ENCODE data around the gene VSTM2L. TPM values are rescaled to one million over a fixed set of nuclear protein-coding genes. Genes with fewer than 3 reads are reported as not detected.

VSTM2L gene
- total and polyA plus RNA-seq, 9 of the 15 experiments (the other 6 are each of a cell fraction or from before 2014, with no cell fraction given): not detected

DNA sequence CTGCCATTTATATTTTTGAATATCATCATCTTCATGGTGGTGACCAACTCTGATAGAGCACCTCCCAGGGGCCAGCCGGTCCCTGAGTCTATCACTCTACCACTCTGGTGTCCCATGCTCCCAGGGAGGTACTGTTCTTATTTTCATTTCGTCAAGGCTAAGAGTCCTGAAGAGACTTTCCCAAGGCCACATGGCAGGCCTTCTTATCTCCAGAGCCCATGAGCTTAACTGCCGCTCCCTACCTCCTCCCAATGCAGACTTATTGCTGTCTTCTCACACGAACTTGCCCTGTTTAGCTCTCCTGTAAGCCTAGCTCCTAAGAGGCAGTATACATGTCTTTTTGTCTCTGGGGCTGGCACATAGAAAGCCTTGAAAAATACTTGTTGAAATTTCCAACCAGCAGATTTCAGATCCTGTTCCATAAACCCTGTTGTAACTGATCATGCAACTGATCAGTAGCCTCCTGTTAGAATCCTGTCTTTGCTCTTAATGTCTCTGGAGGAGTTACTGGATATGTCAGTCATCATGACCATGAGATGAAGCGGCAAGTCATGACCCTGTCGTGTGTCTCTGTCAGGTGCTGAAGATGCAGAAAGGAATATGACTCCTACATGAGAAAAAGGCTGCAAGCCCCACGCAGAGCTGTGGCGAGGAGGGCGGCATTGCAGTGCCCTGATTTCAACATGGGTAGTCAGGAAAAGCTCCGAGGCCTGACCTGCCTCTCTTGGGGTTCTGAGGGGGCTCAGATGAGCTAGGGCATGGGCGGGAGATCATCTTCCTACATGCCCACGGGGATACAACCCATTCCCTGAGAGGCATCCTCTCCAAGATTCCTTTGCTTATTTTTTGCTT is 70.4 kb downstream of the VSTM2L start (continued):
- TF ChIP-seq, protein P1, sequence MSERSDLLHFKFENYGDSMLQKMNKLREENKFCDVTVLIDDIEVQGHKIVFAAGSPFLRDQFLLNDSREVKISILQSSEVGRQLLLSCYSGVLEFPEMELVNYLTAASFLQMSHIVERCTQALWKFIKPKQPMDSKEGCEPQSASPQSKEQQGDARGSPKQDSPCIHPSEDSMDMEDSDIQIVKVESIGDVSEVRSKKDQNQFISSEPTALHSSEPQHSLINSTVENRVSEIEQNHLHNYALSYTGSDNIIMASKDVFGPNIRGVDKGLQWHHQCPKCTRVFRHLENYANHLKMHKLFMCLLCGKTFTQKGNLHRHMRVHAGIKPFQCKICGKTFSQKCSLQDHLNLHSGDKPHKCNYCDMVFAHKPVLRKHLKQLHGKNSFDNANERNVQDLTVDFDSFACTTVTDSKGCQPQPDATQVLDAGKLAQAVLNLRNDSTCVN (CRISPR knock-in tag; IDR thresholded peaks at IDR 0.05): no peak
- TF ChIP-seq, protein P2, sequence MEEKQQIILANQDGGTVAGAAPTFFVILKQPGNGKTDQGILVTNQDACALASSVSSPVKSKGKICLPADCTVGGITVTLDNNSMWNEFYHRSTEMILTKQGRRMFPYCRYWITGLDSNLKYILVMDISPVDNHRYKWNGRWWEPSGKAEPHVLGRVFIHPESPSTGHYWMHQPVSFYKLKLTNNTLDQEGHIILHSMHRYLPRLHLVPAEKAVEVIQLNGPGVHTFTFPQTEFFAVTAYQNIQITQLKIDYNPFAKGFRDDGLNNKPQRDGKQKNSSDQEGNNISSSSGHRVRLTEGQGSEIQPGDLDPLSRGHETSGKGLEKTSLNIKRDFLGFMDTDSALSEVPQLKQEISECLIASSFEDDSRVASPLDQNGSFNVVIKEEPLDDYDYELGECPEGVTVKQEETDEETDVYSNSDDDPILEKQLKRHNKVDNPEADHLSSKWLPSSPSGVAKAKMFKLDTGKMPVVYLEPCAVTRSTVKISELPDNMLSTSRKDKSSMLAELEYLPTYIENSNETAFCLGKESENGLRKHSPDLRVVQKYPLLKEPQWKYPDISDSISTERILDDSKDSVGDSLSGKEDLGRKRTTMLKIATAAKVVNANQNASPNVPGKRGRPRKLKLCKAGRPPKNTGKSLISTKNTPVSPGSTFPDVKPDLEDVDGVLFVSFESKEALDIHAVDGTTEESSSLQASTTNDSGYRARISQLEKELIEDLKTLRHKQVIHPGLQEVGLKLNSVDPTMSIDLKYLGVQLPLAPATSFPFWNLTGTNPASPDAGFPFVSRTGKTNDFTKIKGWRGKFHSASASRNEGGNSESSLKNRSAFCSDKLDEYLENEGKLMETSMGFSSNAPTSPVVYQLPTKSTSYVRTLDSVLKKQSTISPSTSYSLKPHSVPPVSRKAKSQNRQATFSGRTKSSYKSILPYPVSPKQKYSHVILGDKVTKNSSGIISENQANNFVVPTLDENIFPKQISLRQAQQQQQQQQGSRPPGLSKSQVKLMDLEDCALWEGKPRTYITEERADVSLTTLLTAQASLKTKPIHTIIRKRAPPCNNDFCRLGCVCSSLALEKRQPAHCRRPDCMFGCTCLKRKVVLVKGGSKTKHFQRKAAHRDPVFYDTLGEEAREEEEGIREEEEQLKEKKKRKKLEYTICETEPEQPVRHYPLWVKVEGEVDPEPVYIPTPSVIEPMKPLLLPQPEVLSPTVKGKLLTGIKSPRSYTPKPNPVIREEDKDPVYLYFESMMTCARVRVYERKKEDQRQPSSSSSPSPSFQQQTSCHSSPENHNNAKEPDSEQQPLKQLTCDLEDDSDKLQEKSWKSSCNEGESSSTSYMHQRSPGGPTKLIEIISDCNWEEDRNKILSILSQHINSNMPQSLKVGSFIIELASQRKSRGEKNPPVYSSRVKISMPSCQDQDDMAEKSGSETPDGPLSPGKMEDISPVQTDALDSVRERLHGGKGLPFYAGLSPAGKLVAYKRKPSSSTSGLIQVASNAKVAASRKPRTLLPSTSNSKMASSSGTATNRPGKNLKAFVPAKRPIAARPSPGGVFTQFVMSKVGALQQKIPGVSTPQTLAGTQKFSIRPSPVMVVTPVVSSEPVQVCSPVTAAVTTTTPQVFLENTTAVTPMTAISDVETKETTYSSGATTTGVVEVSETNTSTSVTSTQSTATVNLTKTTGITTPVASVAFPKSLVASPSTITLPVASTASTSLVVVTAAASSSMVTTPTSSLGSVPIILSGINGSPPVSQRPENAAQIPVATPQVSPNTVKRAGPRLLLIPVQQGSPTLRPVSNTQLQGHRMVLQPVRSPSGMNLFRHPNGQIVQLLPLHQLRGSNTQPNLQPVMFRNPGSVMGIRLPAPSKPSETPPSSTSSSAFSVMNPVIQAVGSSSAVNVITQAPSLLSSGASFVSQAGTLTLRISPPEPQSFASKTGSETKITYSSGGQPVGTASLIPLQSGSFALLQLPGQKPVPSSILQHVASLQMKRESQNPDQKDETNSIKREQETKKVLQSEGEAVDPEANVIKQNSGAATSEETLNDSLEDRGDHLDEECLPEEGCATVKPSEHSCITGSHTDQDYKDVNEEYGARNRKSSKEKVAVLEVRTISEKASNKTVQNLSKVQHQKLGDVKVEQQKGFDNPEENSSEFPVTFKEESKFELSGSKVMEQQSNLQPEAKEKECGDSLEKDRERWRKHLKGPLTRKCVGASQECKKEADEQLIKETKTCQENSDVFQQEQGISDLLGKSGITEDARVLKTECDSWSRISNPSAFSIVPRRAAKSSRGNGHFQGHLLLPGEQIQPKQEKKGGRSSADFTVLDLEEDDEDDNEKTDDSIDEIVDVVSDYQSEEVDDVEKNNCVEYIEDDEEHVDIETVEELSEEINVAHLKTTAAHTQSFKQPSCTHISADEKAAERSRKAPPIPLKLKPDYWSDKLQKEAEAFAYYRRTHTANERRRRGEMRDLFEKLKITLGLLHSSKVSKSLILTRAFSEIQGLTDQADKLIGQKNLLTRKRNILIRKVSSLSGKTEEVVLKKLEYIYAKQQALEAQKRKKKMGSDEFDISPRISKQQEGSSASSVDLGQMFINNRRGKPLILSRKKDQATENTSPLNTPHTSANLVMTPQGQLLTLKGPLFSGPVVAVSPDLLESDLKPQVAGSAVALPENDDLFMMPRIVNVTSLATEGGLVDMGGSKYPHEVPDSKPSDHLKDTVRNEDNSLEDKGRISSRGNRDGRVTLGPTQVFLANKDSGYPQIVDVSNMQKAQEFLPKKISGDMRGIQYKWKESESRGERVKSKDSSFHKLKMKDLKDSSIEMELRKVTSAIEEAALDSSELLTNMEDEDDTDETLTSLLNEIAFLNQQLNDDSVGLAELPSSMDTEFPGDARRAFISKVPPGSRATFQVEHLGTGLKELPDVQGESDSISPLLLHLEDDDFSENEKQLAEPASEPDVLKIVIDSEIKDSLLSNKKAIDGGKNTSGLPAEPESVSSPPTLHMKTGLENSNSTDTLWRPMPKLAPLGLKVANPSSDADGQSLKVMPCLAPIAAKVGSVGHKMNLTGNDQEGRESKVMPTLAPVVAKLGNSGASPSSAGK (IDR thresholded peaks at IDR 0.05): peak; percentile 91
- TF ChIP-seq SIX5 (IDR thresholded peaks at IDR 0.05; ENCODE audit: borderline replicate concordance in 1 of 2, insufficient read depth in 1 of 2, low read depth in 1 of 2, low read length in 2 of 2) (no peak), DNMT1 (IDR thresholded peaks at IDR 0.05) (no peak), ESRRB (CRISPR knock-in tag; IDR thresholded peaks at IDR 0.05; ENCODE audit: borderline replicate concordance) (no peak), BCOR (IDR thresholded peaks at IDR 0.05) (0 out of 2 replicates have a peak, but pooled peaks have one; percentile 23), ZNF778 (CRISPR knock-in tag; IDR thresholded peaks at IDR 0.05) (no peak), ZNF41 (CRISPR knock-in tag; conservative IDR thresholded peaks at IDR 0.05) (no peak), SRSF7 (optimal IDR thresholded peaks at IDR 0.05; ENCODE audit: low read depth, low read length) (no peak)
- TF ChIP-seq, protein P3, sequence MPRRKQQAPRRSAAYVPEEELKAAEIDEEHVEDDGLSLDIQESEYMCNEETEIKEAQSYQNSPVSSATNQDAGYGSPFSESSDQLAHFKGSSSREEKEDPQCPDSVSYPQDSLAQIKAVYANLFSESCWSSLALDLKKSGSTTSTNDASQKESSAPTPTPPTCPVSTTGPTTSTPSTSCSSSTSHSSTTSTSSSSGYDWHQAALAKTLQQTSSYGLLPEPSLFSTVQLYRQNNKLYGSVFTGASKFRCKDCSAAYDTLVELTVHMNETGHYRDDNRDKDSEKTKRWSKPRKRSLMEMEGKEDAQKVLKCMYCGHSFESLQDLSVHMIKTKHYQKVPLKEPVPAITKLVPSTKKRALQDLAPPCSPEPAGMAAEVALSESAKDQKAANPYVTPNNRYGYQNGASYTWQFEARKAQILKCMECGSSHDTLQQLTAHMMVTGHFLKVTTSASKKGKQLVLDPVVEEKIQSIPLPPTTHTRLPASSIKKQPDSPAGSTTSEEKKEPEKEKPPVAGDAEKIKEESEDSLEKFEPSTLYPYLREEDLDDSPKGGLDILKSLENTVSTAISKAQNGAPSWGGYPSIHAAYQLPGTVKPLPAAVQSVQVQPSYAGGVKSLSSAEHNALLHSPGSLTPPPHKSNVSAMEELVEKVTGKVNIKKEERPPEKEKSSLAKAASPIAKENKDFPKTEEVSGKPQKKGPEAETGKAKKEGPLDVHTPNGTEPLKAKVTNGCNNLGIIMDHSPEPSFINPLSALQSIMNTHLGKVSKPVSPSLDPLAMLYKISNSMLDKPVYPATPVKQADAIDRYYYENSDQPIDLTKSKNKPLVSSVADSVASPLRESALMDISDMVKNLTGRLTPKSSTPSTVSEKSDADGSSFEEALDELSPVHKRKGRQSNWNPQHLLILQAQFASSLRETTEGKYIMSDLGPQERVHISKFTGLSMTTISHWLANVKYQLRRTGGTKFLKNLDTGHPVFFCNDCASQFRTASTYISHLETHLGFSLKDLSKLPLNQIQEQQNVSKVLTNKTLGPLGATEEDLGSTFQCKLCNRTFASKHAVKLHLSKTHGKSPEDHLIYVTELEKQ (CRISPR knock-in tag; IDR thresholded peaks at IDR 0.05): no peak

Data from K562 (cell line).